HepG2 (cell line): ENCODE results near the gene METTL14. TPM values are rescaled to one million over a fixed set of nuclear protein-coding genes. Genes with fewer than 3 reads are reported as not detected.

ENCODE experiments used
- ARID3A ChIP-seq: IDR thresholded peaks from 2 replicates; pipeline ENCODE4 v1.6.1; 2012; ENCODE audit warnings: low read depth, low read length, improper control_type of control experiment
- CBFB ChIP-seq: sonication (generic); formaldehyde crosslinking; IDR thresholded peaks from 2 replicates; pipeline ENCODE4 v1.4.0; 2020; ENCODE audit warnings: missing genetic modification reagents
- ISX ChIP-seq: sonication (generic); formaldehyde crosslinking; conservative IDR thresholded peaks from 2 replicates; pipeline ENCODE4 v1.5.0; 2020; ENCODE audit warnings: missing genetic modification reagents
- KLF13 ChIP-seq: sonication (generic); formaldehyde crosslinking; IDR thresholded peaks from 2 replicates; pipeline ENCODE4 v1.4.0; 2020; ENCODE audit warnings: mild to moderate bottlenecking, missing genetic modification reagents
- NFIB ChIP-seq: sonication (generic); formaldehyde crosslinking; IDR thresholded peaks from 2 replicates; pipeline ENCODE4 v1.9.0; 2021; ENCODE audit warnings: missing genetic modification reagents, mild to moderate bottlenecking, borderline replicate concordance
- SPEN ChIP-seq: sonication (generic); formaldehyde crosslinking; IDR thresholded peaks from 2 replicates; pipeline ENCODE4 v1.5.1; 2020; ENCODE audit warnings: low read depth, mild to moderate bottlenecking, missing genetic modification reagents
- ZNF235 ChIP-seq: sonication (generic); formaldehyde crosslinking; IDR thresholded peaks from 2 replicates; pipeline ENCODE4 v1.8.1; 2023; ENCODE audit warnings: mild to moderate bottlenecking, missing genetic modification reagents, borderline replicate concordance
- ZNF503 ChIP-seq: sonication (generic); formaldehyde crosslinking; IDR thresholded peaks from 2 replicates; pipeline ENCODE4 v1.4.0; 2020; ENCODE audit warnings: missing genetic modification reagents
- ZNF609 ChIP-seq: sonication (generic); formaldehyde crosslinking; IDR thresholded peaks from 2 replicates; pipeline ENCODE4 v1.4.0; 2020; ENCODE audit warnings: mild to moderate bottlenecking, missing genetic modification reagents, borderline replicate concordance
- ZNF749 ChIP-seq: sonication (generic); formaldehyde crosslinking; IDR thresholded peaks from 2 replicates; pipeline ENCODE4 v1.8.0; 2022; ENCODE audit warnings: mild to moderate bottlenecking, missing genetic modification reagents, moderate library complexity, borderline replicate concordance
- polyA plus RNA-seq, 8 experiments: library from polyadenylated mRNA; depleted of rRNA in 3 of 8; stranded (reverse) in 7 of 8; unstranded in 1 of 8; fragments of >200 nt; fragmentation: Illumina TruSeq in 4 of 8; extraction: Trizol in 4 of 8; gene quantifications; 2 replicates each; pipeline versions ENCODE4 v1.2.1 to v1.2.3, GENCODE V29; 2011 to 2016; ENCODE audit warnings: low read depth in 4 of 8, missing spikeins in 1 of 8, mixed read lengths in 1 of 8; ENCODE audit not compliant: insufficient read depth in 1 of 8
- total RNA-seq, 5 experiments: library from RNA; depleted of rRNA; stranded (reverse); fragments of >200 nt; fragmentation: Illumina TruSeq; extraction: Trizol; gene quantifications; 2 replicates each; pipeline ENCODE4 v1.2.3, GENCODE V29; 2016; ENCODE audit warnings: low read depth in 1 of 5
- TF ChIP-seq, protein P1 (sequence below): sonication (generic); formaldehyde crosslinking; IDR thresholded peaks from 2 replicates; pipeline ENCODE4 v1.8.1; 2023; ENCODE audit warnings: mild to moderate bottlenecking, missing genetic modification reagents
- TF ChIP-seq, protein P2 (sequence below), 2 experiments: sonication (generic) in 1 of 2; formaldehyde crosslinking in 1 of 2; IDR thresholded peaks; 2 replicates each; pipeline versions ENCODE4 v1.4.0 to v1.6.1; 2016 to 2020; ENCODE audit warnings: borderline replicate concordance in 1 of 2, low read depth in 1 of 2, mild to moderate bottlenecking in 1 of 2, missing genetic modification reagents in 1 of 2

The METTL14 gene
- total and polyA plus RNA-seq, 2 of the 13 experiments (the other 11 are each of a cell fraction or from before 2014, with no cell fraction given) = 11.6 to 44.9 TPM

- TF ChIP-seq ZNF503 = peak; percentile 43; the same call in 1 of the 2 replicates
- TF ChIP-seq ZNF235 (CRISPR knock-in tag) = no peak
- TF ChIP-seq, protein P1, sequence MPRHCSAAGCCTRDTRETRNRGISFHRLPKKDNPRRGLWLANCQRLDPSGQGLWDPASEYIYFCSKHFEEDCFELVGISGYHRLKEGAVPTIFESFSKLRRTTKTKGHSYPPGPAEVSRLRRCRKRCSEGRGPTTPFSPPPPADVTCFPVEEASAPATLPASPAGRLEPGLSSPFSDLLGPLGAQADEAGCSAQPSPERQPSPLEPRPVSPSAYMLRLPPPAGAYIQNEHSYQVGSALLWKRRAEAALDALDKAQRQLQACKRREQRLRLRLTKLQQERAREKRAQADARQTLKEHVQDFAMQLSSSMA (CRISPR knock-in tag) = no peak
- TF ChIP-seq NFIB (CRISPR knock-in tag) = no peak
- TF ChIP-seq ZNF749 = no peak; the same call in 1 of the 2 replicates
- TF ChIP-seq ZNF609 (CRISPR knock-in tag) = no peak
- TF ChIP-seq KLF13 (CRISPR knock-in tag) = no peak
- 0 out of 2 replicates have a peak, but pooled peaks have one; percentile 49 for TF ChIP-seq ISX (CRISPR knock-in tag)
- TF ChIP-seq SPEN (CRISPR knock-in tag) = peak; percentile 71; the same call in 1 of the 2 replicates
- TF ChIP-seq, protein P2, sequence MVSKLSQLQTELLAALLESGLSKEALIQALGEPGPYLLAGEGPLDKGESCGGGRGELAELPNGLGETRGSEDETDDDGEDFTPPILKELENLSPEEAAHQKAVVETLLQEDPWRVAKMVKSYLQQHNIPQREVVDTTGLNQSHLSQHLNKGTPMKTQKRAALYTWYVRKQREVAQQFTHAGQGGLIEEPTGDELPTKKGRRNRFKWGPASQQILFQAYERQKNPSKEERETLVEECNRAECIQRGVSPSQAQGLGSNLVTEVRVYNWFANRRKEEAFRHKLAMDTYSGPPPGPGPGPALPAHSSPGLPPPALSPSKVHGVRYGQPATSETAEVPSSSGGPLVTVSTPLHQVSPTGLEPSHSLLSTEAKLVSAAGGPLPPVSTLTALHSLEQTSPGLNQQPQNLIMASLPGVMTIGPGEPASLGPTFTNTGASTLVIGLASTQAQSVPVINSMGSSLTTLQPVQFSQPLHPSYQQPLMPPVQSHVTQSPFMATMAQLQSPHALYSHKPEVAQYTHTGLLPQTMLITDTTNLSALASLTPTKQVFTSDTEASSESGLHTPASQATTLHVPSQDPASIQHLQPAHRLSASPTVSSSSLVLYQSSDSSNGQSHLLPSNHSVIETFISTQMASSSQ (IDR thresholded peaks at IDR 0.05; ENCODE audit: low read depth) = no peak
- TF ChIP-seq, protein P2 (CRISPR knock-in tag; IDR thresholded peaks at IDR 0.05; ENCODE audit: borderline replicate concordance) = no peak
- no peak for TF ChIP-seq CBFB (CRISPR knock-in tag)
- TF ChIP-seq ARID3A = no peak
These were observed at the start of gene METTL14 (continued) for GRCh38 chr4:118684873-118685811.
